Endothelial cell of umbilical vein (primary cell): Measurements from ENCODE around the gene AP4M1. TPM values are rescaled to one million over a fixed set of nuclear protein-coding genes. Genes with fewer than 3 reads are reported as not detected.

Experiments used
- BruUV-seq: library from RNA; stranded (reverse); fragments of 400-500 nt; replicated peaks from 2 replicates; lab custom pipeline; 2021; lab: Mats Ljungman, UMichigan
- CTCF ChIA-PET: fragments of 300-600, 350-600 bp; sonication (Branson Sonifier 250); formaldehyde crosslinking; loops from one replicate; lab custom pipeline; 2021; ENCODE audit warnings: antibody characterized with exemption, inconsistent platforms; lab: Charles Lee
- POLR2A ChIA-PET: fragments of 300-600, 350-600 bp; sonication (Branson Sonifier 250); formaldehyde crosslinking; loops from one replicate; lab custom pipeline; 2021; ENCODE audit warnings: antibody characterized with exemption, inconsistent platforms; lab: Charles Lee
- DNase-seq: peaks from one replicate; pipeline ENCODE4 v3.0.0-alpha.2; 2011; ENCODE audit warnings: low read depth, low spot score
- FAIRE-seq: peaks from 2 replicates; lab custom pipeline; 2011; peaks lifted over from hg19 to GRCh38; lab: Jason Lieb, UNC
- H2AFZ ChIP-seq: 2 replicates; pipeline ENCODE4 v1.6.0; 2012; ENCODE audit warnings: low read depth, low read length, control low read depth, inconsistent platforms
- H3K27ac ChIP-seq: 2 replicates; pipeline ENCODE4 v1.5.1; 2011; ENCODE audit warnings: low read depth, mild to moderate bottlenecking, control low read depth, low read length, moderate library complexity; ENCODE audit not compliant: insufficient read depth
- H3K27me3 ChIP-seq, 2 experiments: 2 replicates each; pipeline versions ENCODE4 v1.6.0 to v1.6.1; 2011; ENCODE audit warnings: low read length in 2 of 2, mixed read lengths in 1 of 2; ENCODE audit not compliant: control insufficient read depth in 2 of 2, insufficient read depth in 2 of 2
- H3K36me3 ChIP-seq, 2 experiments: 2 replicates in 1 of 2; 3 replicates in 1 of 2; pipeline ENCODE4 v1.5.1; 2011; ENCODE audit warnings: low read length in 2 of 2, mild to moderate bottlenecking in 1 of 2, moderate library complexity in 1 of 2; ENCODE audit not compliant: control insufficient read depth in 2 of 2, insufficient read depth in 2 of 2; ENCODE audit errors: extremely low read depth in 1 of 2
- H3K4me1 ChIP-seq: 3 replicates; pipeline ENCODE4 v1.5.1; 2011; ENCODE audit warnings: mild to moderate bottlenecking, low read length; ENCODE audit not compliant: control insufficient read depth, insufficient read depth; ENCODE audit errors: extremely low read depth
- H3K4me2 ChIP-seq: 2 replicates; pipeline ENCODE4 v1.6.1; 2011; ENCODE audit warnings: low read length, control low read depth, mixed read lengths; ENCODE audit not compliant: insufficient read depth
- H3K4me3 ChIP-seq, 3 experiments: fragments of 200-600 bp in 1 of 3; sonication (generic), shearing (Covaris generic) in 1 of 3; replicated peaks in 1 of 3; 2 replicates each; pipeline ENCODE4 v1.5.1; 2011 to 2016; ENCODE audit warnings: control low read depth in 3 of 3, low read length in 3 of 3, mild to moderate bottlenecking in 2 of 3, inconsistent platforms in 1 of 3, low read depth in 1 of 3, moderate library complexity in 1 of 3; ENCODE audit not compliant: insufficient read depth in 1 of 3
- H3K79me2 ChIP-seq: 2 replicates; pipeline ENCODE4 v1.6.0; 2012; ENCODE audit warnings: low read length, inconsistent platforms; ENCODE audit not compliant: control insufficient read depth, insufficient read depth
- H3K9ac ChIP-seq: replicated peaks from 2 replicates; pipeline ENCODE3; 2011; ENCODE audit warnings: low read length, control low read depth; ENCODE audit not compliant: insufficient read depth; ENCODE audit errors: extremely low read depth
- H3K9me1 ChIP-seq: replicated peaks from 3 replicates; pipeline ENCODE4 v1.6.0; 2011; ENCODE audit warnings: mild to moderate bottlenecking, low read length; ENCODE audit not compliant: control insufficient read depth, insufficient read depth; ENCODE audit errors: extremely low read depth
- H3K9me3 ChIP-seq: replicated peaks from 2 replicates; pipeline ENCODE4 v1.5.1; 2012; ENCODE audit warnings: low read length, inconsistent platforms; ENCODE audit not compliant: control insufficient read depth, insufficient read depth
- H4K20me1 ChIP-seq: replicated peaks from 2 replicates; pipeline ENCODE3; 2011; ENCODE audit warnings: mild to moderate bottlenecking, low read length; ENCODE audit not compliant: control insufficient read depth, insufficient read depth; ENCODE audit errors: extremely low read depth
- EZH2 ChIP-seq: IDR thresholded peaks from 2 replicates; pipeline ENCODE4 v1.6.1; 2012; ENCODE audit warnings: borderline replicate concordance, low read depth, mild to moderate bottlenecking, moderate library complexity, low read length, inconsistent platforms; ENCODE audit not compliant: severe bottlenecking
- FOS ChIP-seq: IDR thresholded peaks from 2 replicates; pipeline ENCODE4 v1.6.1; 2011; ENCODE audit warnings: mild to moderate bottlenecking, low read length, moderate library complexity, borderline replicate concordance; ENCODE audit not compliant: insufficient read depth
- GATA2 ChIP-seq: IDR thresholded peaks from 2 replicates; pipeline ENCODE4 v1.7.0; 2011; ENCODE audit warnings: low read depth, mild to moderate bottlenecking, moderate library complexity, mixed read lengths, low read length; ENCODE audit not compliant: insufficient read length, insufficient read depth
- POLR2AphosphoS5 ChIP-seq: IDR thresholded peaks from 2 replicates; pipeline ENCODE4 v1.6.1; 2012; ENCODE audit warnings: low read depth, mild to moderate bottlenecking, control low read depth, low read length, moderate library complexity; ENCODE audit not compliant: insufficient read depth
- dilution Hi-C: fragments of 300-500 bp; cut with MboI; formaldehyde crosslinking; loops from one replicate; pipeline ENCODE4 v1.15.0; 2019; ENCODE audit warnings: low sequenced_read_pairs; ENCODE audit not compliant: extremely low pct_ligation_motif_present
- intact Hi-C: fragments of 100-400 bp; cut with micrococcal nuclease; formaldehyde crosslinking; loops from one replicate; pipeline ENCODE4 v1.10.0; 2022
- polyA plus RNA-seq, 4 experiments: library from polyadenylated mRNA; depleted of rRNA in 3 of 4; stranded (reverse) in 3 of 4; unstranded in 1 of 4; fragments of >200 nt; gene quantifications; 2 replicates each; pipeline versions ENCODE4 v1.2.1 to v1.2.3, GENCODE V29; 2011 to 2012; ENCODE audit warnings: missing spikeins in 1 of 4
- total RNA-seq: library from RNA; stranded (reverse); gene quantifications from 2 replicates; pipeline ENCODE4 v1.2.3, GENCODE V29; 2021
- TF ChIP-seq, protein P1 (sequence below), 2 donors: IDR thresholded peaks; 1 replicate in 1 of 2; 2 replicates in 1 of 2; pipeline ENCODE4 v1.5.1; 2011; ENCODE audit warnings: low read length in 2 of 2, mild to moderate bottlenecking in 2 of 2, moderate library complexity in 2 of 2, control low read depth in 1 of 2, inconsistent platforms in 1 of 2, low read depth in 1 of 2; ENCODE audit not compliant: insufficient read depth in 1 of 2; ENCODE audit errors: extremely low read depth in 1 of 2

AP4M1 gene
- total and polyA plus RNA-seq, 2 donors (not counting 3 experiments of a cell fraction or from before 2014, with no cell fraction given) = 20.5 to 27.4 TPM

DNA sequence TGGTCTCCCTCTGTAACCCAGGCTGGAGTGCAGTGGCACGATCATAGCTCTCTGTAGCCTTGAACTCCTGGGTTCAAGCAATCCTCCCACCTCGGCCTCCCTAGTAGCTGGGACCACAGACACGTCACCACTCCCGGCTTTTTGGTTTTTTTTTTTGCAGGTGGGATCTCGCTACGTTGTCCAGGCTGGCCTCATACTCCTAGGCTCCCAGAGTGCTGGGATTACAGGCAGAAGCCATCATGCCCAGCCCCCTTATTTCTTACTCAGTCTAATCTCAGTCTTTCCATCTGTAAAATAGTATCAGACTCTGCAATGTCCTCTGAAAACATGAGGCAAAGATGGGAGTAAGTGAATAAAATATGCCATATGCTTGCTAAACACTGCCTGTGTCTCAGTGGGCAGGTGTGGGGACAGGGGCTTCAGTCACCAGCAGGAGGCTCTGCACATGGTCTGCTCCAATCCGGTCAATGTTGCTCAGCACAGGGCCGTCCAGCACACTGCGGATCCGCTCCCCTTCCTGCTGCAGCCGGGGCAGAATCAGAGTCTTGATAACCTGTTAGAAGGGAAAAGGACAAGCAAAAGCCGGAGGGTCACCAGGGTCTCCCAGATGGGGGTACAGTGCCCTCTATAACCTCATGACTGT is 8.2 kb downstream of the AP4M1 start:
- CTCF ChIA-PET = interaction anchor here (1.1 kb wide), 1 partner anchor 8 kb away, joined by 4 read pairs; the partner anchor contains the start of genes AP4M1 and MCM7

More for the DNA sequence above, 8.2 kb downstream of the AP4M1 start:
- H2AFZ ChIP-seq = no peak overlapping the region
- H3K4me3 ChIP-seq = no peak overlapping the region
- H3K27me3 ChIP-seq = no peaks in the 10 kb centered on the region
- DNase-seq = no peak
- dilution Hi-C loops = no loop called here
- H3K79me2 ChIP-seq = no peaks in the 10 kb centered on the region
- no peaks in the 10 kb centered on the region for H4K20me1 ChIP-seq
- peaks cover 12 to 50% of the 10 kb centered on the region in 2 experiments for H3K36me3 ChIP-seq
- intact Hi-C loops = loop anchor here (10.0 kb wide), 1 partner anchor 1015 kb away; the partner anchor contains the start of gene SERPINE1
- no peak for TF ChIP-seq EZH2
- TF ChIP-seq FOS = no peak
- TF ChIP-seq GATA2 = no peak
- no peak for TF ChIP-seq POLR2AphosphoS5
- TF ChIP-seq, protein P1, sequence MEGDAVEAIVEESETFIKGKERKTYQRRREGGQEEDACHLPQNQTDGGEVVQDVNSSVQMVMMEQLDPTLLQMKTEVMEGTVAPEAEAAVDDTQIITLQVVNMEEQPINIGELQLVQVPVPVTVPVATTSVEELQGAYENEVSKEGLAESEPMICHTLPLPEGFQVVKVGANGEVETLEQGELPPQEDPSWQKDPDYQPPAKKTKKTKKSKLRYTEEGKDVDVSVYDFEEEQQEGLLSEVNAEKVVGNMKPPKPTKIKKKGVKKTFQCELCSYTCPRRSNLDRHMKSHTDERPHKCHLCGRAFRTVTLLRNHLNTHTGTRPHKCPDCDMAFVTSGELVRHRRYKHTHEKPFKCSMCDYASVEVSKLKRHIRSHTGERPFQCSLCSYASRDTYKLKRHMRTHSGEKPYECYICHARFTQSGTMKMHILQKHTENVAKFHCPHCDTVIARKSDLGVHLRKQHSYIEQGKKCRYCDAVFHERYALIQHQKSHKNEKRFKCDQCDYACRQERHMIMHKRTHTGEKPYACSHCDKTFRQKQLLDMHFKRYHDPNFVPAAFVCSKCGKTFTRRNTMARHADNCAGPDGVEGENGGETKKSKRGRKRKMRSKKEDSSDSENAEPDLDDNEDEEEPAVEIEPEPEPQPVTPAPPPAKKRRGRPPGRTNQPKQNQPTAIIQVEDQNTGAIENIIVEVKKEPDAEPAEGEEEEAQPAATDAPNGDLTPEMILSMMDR (IDR thresholded peaks at IDR 0.05; ENCODE audit: extremely low read depth in 1 of 2, insufficient read depth in 1 of 2, low read depth in 1 of 2, low read length in 2 of 2) = peak in 1 of 2 donors; percentile 17
- no peaks in the 10 kb centered on the region for H3K9me1 ChIP-seq
- H3K9me3 ChIP-seq = no peaks in the 10 kb centered on the region
- POLR2A ChIA-PET = no interaction called here
- H3K9ac ChIP-seq = no peak overlapping the region
- BruUV-seq = no TSS peak
- no peak overlapping the region for H3K27ac ChIP-seq
- no peak overlapping the region for H3K4me2 ChIP-seq
- FAIRE-seq = no peak
- no peaks in the 10 kb centered on the region for H3K4me1 ChIP-seq
